Measurements from ENCODE around the gene TJP2. TPM values are rescaled to one million over a fixed set of nuclear protein-coding genes. Genes with fewer than 3 reads are reported as not detected.
"Not testable (repeated sequence)": the region's sequence is repeated elsewhere in the genome, so short reads cannot be mapped to it uniquely, and the experiment has no call there.

TJP2 gene
- polyA plus RNA-seq, 1 donor from 2014 or later: 0.81 TPM

- H3K36me3 Mint-ChIP-seq: peaks cover 2% of the 10 kb centered on the region
- H3K27me3 Mint-ChIP-seq: no peaks in the 10 kb centered on the region
- peak overlapping the region in 1 of 4 donors; percentile 54 for H3K4me3 Mint-ChIP-seq
- H3K9me3 Mint-ChIP-seq: peaks cover 0 to 4% (median 0%) of the 10 kb centered on the region in 3 donors
- peaks cover 0 to 3% (median 0%) of the 10 kb centered on the region in 3 donors for H3K4me1 Mint-ChIP-seq
- no peak overlapping the region for H3K27ac Mint-ChIP-seq
Measured at GRCh38 chr9:69149321-69149807, 24.7 kb upstream of the TJP2 start.

GRCh38 chr9:69151506-69151905 lies 22.6 kb upstream of the TJP2 start:
- Mint-ChIP-seq H3K4me3 (no peak overlapping the region), H3K4me1 (peaks cover 4 to 9% (median 6%) of the 10 kb centered on the region in 3 donors), H3K36me3 (peaks cover 2% of the 10 kb centered on the region), H3K27ac (no peak overlapping the region), H3K27me3 (peaks cover 2% of the 10 kb centered on the region), H3K9me3 (peaks cover 0 to 4% (median 0%) of the 10 kb centered on the region in 3 donors)

- peaks cover 4 to 9% (median 6%) of the 10 kb centered on the region in 3 donors for H3K4me1 Mint-ChIP-seq
- peaks cover 0 to 4% (median 0%) of the 10 kb centered on the region in 3 donors for H3K9me3 Mint-ChIP-seq
Measured at GRCh38 chr9:69153707-69154521, 20.2 kb upstream of the TJP2 start.

GRCh38 chr9:69155341-69156030 lies 18.6 kb upstream of the TJP2 start:
- Mint-ChIP-seq H3K4me1 (peaks cover 4 to 9% (median 6%) of the 10 kb centered on the region in 3 donors), H3K27ac (peak overlapping the region in 2 of 3 donors; percentile 1 to 29), H3K4me3 (no peak overlapping the region), H3K36me3 (peaks cover 9% of the 10 kb centered on the region), H3K9me3 (peaks cover 0 to 4% (median 3%) of the 10 kb centered on the region in 3 donors), H3K27me3 (peaks cover 3% of the 10 kb centered on the region)

More at GRCh38 chr9:69153707-69154521, 20.2 kb upstream of the TJP2 start:
- peak overlapping the region in 1 of 4 donors; percentile 32 for H3K4me3 Mint-ChIP-seq
- peaks cover 3% of the 10 kb centered on the region for H3K27me3 Mint-ChIP-seq
- peak overlapping the region in 1 of 3 donors; percentile 43 for H3K27ac Mint-ChIP-seq
- peaks cover 2% of the 10 kb centered on the region for H3K36me3 Mint-ChIP-seq

- no peak overlapping the region for H3K4me3 Mint-ChIP-seq
- peaks cover 0 to 4% (median 2%) of the 10 kb centered on the region in 3 donors for H3K9me3 Mint-ChIP-seq
- no peak overlapping the region for H3K27ac Mint-ChIP-seq
- peaks cover 7% of the 10 kb centered on the region for H3K36me3 Mint-ChIP-seq
- H3K4me1 Mint-ChIP-seq: peaks cover 4 to 7% (median 6%) of the 10 kb centered on the region in 3 donors
- peaks cover 3% of the 10 kb centered on the region for H3K27me3 Mint-ChIP-seq
Measured at GRCh38 chr9:69157751-69158466, 16.2 kb upstream of the TJP2 start.

GRCh38 chr9:69158471-69158870 lies 15.6 kb upstream of the TJP2 start:
- Mint-ChIP-seq H3K36me3 (peaks cover 7% of the 10 kb centered on the region), H3K9me3 (peaks cover 0 to 4% (median 2%) of the 10 kb centered on the region in 3 donors), H3K27ac (no peak overlapping the region), H3K4me3 (no peak overlapping the region), H3K27me3 (peaks cover 3% of the 10 kb centered on the region), H3K4me1 (peaks cover 4 to 7% (median 6%) of the 10 kb centered on the region in 3 donors)

- H3K36me3 Mint-ChIP-seq, H3K27ac Mint-ChIP-seq, H3K4me1 Mint-ChIP-seq, H3K4me3 Mint-ChIP-seq, H3K9me3 Mint-ChIP-seq, H3K27me3 Mint-ChIP-seq: not testable (repeated sequence)
Measured at GRCh38 chr9:69164573-69164972, 9.5 kb upstream of the TJP2 start.

GRCh38 chr9:69165581-69165980 lies 8.5 kb upstream of the TJP2 start:
- H3K9me3 Mint-ChIP-seq: peaks cover 0 to 2% (median under 1%) of the 10 kb centered on the region in 3 donors
- no peak overlapping the region for H3K4me3 Mint-ChIP-seq
- no peaks in the 10 kb centered on the region for H3K36me3 Mint-ChIP-seq
- H3K27ac Mint-ChIP-seq: no peak overlapping the region
- H3K4me1 Mint-ChIP-seq: peaks cover 2 to 4% (median 3%) of the 10 kb centered on the region in 3 donors
- H3K27me3 Mint-ChIP-seq: no peaks in the 10 kb centered on the region

GRCh38 chr9:69168709-69169217 lies 5.3 kb upstream of the TJP2 start:
- Mint-ChIP-seq H3K27me3 (peaks cover 11% of the 10 kb centered on the region), H3K4me3 (peak overlapping the region; percentile 41 to 95 (median 88)), H3K27ac (peak overlapping the region in 1 of 3 donors; percentile 9), H3K4me1 (peaks cover 8 to 10% (median 9%) of the 10 kb centered on the region in 3 donors), H3K36me3 (no peaks in the 10 kb centered on the region), H3K9me3 (no peaks in the 10 kb centered on the region)

- Mint-ChIP-seq H3K9me3 (no peaks in the 10 kb centered on the region), H3K36me3 (no peaks in the 10 kb centered on the region), H3K4me1 (peaks cover 14 to 20% (median 18%) of the 10 kb centered on the region in 3 donors), H3K4me3 (peak overlapping the region in 1 of 4 donors; percentile 18), H3K27me3 (peaks cover 22% of the 10 kb centered on the region), H3K27ac (no peak overlapping the region)
Measured at GRCh38 chr9:69170231-69170630, 3.8 kb upstream of the TJP2 start.

GRCh38 chr9:69171049-69171448 lies 3.0 kb upstream of the TJP2 start:
- peaks cover 28% of the 10 kb centered on the region for H3K27me3 Mint-ChIP-seq
- H3K9me3 Mint-ChIP-seq: no peaks in the 10 kb centered on the region
- no peaks in the 10 kb centered on the region for H3K36me3 Mint-ChIP-seq
- H3K4me1 Mint-ChIP-seq: peaks cover 14 to 28% (median 23%) of the 10 kb centered on the region in 3 donors
- peak overlapping the region in 1 of 4 donors; percentile 18 for H3K4me3 Mint-ChIP-seq
- H3K27ac Mint-ChIP-seq: no peak overlapping the region

- Mint-ChIP-seq H3K4me1 (peaks cover 16 to 33% (median 23%) of the 10 kb centered on the region in 3 donors), H3K9me3 (no peaks in the 10 kb centered on the region), H3K27ac (no peak overlapping the region), H3K4me3 (peak overlapping the region in 1 of 4 donors; percentile 10), H3K27me3 (peaks cover 31% of the 10 kb centered on the region), H3K36me3 (no peaks in the 10 kb centered on the region)
Measured at GRCh38 chr9:69171517-69171916, 2.6 kb upstream of the TJP2 start.

- peaks cover 32% of the 10 kb centered on the region for H3K27me3 Mint-ChIP-seq
- H3K9me3 Mint-ChIP-seq: no peaks in the 10 kb centered on the region
- peak overlapping the region in 2 of 4 donors; percentile 71 to 74 for H3K4me3 Mint-ChIP-seq
- no peaks in the 10 kb centered on the region for H3K36me3 Mint-ChIP-seq
- H3K4me1 Mint-ChIP-seq: peaks cover 16 to 33% (median 23%) of the 10 kb centered on the region in 3 donors
- H3K27ac Mint-ChIP-seq: no peak overlapping the region
Measured at GRCh38 chr9:69172895-69173294, 1.2 kb upstream of the TJP2 start.

GRCh38 chr9:69173497-69173890 lies 583 bp upstream of the TJP2 start:
- H3K27ac Mint-ChIP-seq: no peak overlapping the region
- H3K9me3 Mint-ChIP-seq: no peaks in the 10 kb centered on the region
- no peaks in the 10 kb centered on the region for H3K36me3 Mint-ChIP-seq
- H3K27me3 Mint-ChIP-seq: peaks cover 32% of the 10 kb centered on the region
- peak overlapping the region; percentile 70 to 74 (median 72) for H3K4me3 Mint-ChIP-seq
- H3K4me1 Mint-ChIP-seq: peaks cover 16 to 33% (median 23%) of the 10 kb centered on the region in 3 donors

Data from IgD-negative memory B cell (primary cell).